Sigmoid colon (tissue), 4 donors: Measurements from ENCODE around the gene HAO2.

Source experiments
- EP300 ChIP-seq, 4 donors: sonication (generic); formaldehyde crosslinking; IDR thresholded peaks; one replicate each; pipeline ENCODE4 v1.6.1; 2017; ENCODE audit warnings: antibody characterized with exemption in 4 of 4
- POLR2A ChIP-seq, 2 donors: fragments of 450-650 bp; IDR thresholded peaks; one replicate each; pipeline ENCODE4 v1.6.1; 2016; ENCODE audit warnings: antibody characterized with exemption in 2 of 2, mild to moderate bottlenecking in 2 of 2, moderate library complexity in 2 of 2
- POLR2AphosphoS5 ChIP-seq, 4 donors: sonication (generic); formaldehyde crosslinking; IDR thresholded peaks; one replicate each; pipeline ENCODE4 v1.6.1; 2017; ENCODE audit warnings: antibody characterized with exemption in 4 of 4
- TF ChIP-seq, protein P1 (sequence below), 4 experiments: fragments of 450-650 bp in 3 of 4; fragments of 200-600 bp in 1 of 4; IDR thresholded peaks; one replicate each; pipeline ENCODE4 v1.5.1; 2016 to 2019; ENCODE audit warnings: antibody characterized with exemption in 4 of 4, mild to moderate bottlenecking in 3 of 4, moderate library complexity in 2 of 4

DNA sequence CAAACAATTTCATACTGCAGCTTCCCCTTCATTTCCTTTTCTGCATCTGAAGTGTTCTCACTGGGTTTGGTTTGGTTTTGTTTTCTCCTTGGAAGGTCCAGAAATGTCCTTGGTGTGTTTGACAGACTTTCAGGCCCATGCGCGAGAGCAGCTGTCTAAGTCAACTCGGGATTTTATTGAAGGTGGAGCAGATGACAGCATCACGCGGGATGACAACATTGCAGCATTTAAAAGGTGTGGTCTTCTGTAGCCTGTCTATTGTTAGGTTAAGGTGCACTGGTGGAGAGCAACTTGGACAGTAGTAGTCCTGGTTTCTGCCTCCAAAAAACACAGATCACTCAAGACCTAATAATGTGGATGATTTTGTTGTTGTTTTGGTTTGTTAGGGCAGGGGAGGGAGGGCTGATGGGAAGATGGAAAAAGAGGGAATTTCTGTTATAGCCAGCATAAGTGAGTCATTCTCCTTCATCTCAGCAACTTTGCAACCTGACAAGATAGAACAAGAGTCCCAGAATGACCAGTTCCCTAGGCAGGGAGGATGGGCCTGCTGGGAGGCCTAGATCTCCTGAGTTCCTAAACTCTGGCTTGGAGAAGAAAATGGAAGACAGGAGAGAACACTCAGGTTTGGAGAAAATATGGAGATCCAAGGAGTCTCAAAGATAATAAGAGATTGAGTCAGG, 12.5 kb downstream of the HAO2 start:
- TF ChIP-seq, protein P1, sequence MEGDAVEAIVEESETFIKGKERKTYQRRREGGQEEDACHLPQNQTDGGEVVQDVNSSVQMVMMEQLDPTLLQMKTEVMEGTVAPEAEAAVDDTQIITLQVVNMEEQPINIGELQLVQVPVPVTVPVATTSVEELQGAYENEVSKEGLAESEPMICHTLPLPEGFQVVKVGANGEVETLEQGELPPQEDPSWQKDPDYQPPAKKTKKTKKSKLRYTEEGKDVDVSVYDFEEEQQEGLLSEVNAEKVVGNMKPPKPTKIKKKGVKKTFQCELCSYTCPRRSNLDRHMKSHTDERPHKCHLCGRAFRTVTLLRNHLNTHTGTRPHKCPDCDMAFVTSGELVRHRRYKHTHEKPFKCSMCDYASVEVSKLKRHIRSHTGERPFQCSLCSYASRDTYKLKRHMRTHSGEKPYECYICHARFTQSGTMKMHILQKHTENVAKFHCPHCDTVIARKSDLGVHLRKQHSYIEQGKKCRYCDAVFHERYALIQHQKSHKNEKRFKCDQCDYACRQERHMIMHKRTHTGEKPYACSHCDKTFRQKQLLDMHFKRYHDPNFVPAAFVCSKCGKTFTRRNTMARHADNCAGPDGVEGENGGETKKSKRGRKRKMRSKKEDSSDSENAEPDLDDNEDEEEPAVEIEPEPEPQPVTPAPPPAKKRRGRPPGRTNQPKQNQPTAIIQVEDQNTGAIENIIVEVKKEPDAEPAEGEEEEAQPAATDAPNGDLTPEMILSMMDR (IDR thresholded peaks at IDR 0.05): no peak
- TF ChIP-seq POLR2AphosphoS5 (IDR thresholded peaks at IDR 0.05) (no peak), EP300 (IDR thresholded peaks at IDR 0.05) (no peak), POLR2A (IDR thresholded peaks at IDR 0.05) (no peak)
